Measurements from ENCODE around the gene CGB3.
A peak's percentile ranks its signal among the peaks of the same experiment; 100 is the strongest.
"Not testable (repeated sequence)": the region's sequence is repeated elsewhere in the genome, so short reads cannot be mapped to it uniquely, and the experiment has no call there.

The CGB3 gene

DNA sequence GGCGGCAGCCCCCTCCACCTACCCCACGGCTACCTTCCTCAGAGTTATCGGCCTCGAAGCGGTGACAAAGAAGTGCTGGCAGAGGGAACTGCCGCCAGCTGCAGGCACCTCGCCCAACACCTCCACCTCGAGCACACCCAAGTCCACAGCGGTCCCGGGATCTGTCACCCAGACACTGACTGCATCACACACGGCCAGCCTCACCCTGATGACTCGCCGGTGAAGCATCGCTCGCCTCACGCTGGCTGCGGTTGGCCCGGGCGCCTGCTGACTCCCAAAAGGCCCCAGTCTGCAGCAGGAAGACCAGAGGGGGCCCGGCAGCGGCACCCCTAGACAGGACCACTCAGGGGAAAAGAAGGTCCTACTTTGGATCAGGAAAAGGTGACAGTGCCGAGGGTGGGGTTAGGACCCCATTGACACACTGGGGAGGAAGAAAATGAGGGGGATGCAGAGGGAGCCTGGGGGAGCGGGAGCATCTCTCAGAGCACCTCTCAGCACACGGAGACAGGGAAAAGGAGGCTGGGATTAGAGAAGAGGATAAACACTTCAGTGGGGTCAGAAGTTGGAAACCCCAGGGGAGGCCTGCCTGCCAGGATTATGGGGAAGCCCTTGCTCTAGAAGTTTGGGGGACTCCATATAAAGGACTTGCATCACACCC lies 26.4 kb upstream of the CGB3 start:
- H3K9me3 ChIP-seq (ENCODE audit: control insufficient read depth, insufficient read depth, low read depth, low read length); CTCF ChIA-PET; H3K4me3 ChIP-seq (ENCODE audit: low read depth, low read length); H3K4me1 ChIP-seq (ENCODE audit: control insufficient read depth, insufficient read depth, low read length); POLR2A ChIA-PET; H3K27ac ChIP-seq (ENCODE audit: extremely low read depth, low read depth, low read length); H3K36me3 ChIP-seq (ENCODE audit: control insufficient read depth in 2 of 2, insufficient read depth in 1 of 2, low read length in 2 of 2): not testable (repeated sequence)
- TF ChIP-seq ZNF629 (tag by site-specific recombination; IDR thresholded peaks at IDR 0.05), result peak; percentile 39; the same call in 1 of the 2 replicates
- TF ChIP-seq ZBTB21 (tag by site-specific recombination; IDR thresholded peaks at IDR 0.05), result peak; percentile 48; the same call in 1 of the 2 replicates
- TF ChIP-seq GLIS2 (tag by site-specific recombination; IDR thresholded peaks at IDR 0.05), result 0 out of 2 replicates have a peak, but pooled peaks have one; percentile 20

DNA sequence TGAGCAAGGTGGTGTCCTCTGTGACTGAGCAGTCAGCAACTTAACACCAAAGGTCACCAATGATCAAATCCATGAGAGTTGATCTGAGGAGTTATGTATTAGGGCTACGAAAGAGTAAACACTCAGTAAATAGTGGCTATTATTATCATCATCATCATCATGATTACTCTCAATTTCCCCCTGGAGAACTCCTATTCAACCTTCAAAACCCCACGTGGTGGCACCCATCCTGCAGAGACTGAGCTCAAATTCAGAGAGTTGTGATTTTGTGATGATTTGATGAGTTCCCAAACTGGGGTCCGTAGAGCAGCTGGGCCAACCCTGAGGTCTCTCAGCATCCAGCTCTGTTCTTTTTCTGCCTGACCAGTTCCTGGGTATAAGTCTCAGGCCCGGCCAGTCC lies 25.7 kb upstream of the CGB3 start:
- H3K4me3 ChIP-seq (ENCODE audit: low read depth, low read length); H3K4me1 ChIP-seq (ENCODE audit: control insufficient read depth, insufficient read depth, low read length); H3K27ac ChIP-seq (ENCODE audit: extremely low read depth, low read depth, low read length); POLR2A ChIA-PET; H3K9me3 ChIP-seq (ENCODE audit: control insufficient read depth, insufficient read depth, low read depth, low read length); H3K36me3 ChIP-seq (ENCODE audit: control insufficient read depth in 2 of 2, insufficient read depth in 1 of 2, low read length in 2 of 2): not testable (repeated sequence)
- CTCF ChIA-PET, result interaction anchor here (0.6 kb wide), 1 partner anchor 56 kb away, joined by 3 read pairs; the partner anchor contains the start of gene RUVBL2
- peak; percentile 89 for TF ChIP-seq ZFP3 (tag by site-specific recombination; IDR thresholded peaks at IDR 0.05; ENCODE audit: low read depth)

DNA sequence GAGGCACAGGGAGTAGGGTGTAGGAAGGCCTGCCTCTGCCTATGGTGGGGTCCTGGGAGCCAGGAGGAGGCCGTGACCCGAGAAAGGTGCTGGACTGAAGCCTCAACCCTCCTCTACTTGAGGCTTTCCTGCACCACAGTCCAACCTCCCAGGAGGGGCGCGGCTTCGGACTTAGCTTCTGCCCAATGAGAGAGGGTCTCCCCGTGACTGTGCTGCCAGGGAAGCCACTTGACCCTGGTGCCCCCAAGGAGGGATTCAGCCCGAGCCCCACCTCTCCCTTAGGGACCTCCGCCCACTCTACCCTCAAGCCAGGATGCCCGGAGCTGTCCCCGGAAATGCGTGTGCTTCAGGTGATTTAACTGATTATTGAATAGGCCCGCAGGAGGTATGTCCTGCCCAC lies 24.9 kb upstream of the CGB3 start, which contains the start of gene CGB8:
TSS of gene CGB8 (minus strand) at position 101 of the 400 bp plus-strand sequence. CDS start 372 bp downstream, outside the sequence.
- H3K36me3 ChIP-seq (ENCODE audit: control insufficient read depth in 2 of 2, insufficient read depth in 1 of 2, low read length in 2 of 2); CTCF ChIA-PET; H3K9me3 ChIP-seq (ENCODE audit: control insufficient read depth, insufficient read depth, low read depth, low read length); H3K4me1 ChIP-seq (ENCODE audit: control insufficient read depth, insufficient read depth, low read length); H3K27ac ChIP-seq (ENCODE audit: extremely low read depth, low read depth, low read length); H3K4me3 ChIP-seq (ENCODE audit: low read depth, low read length): not testable (repeated sequence)
- POLR2A ChIA-PET, result interaction anchor here (0.6 kb wide), 1 partner anchor 48 kb away, joined by 4 read pairs; no protein-coding TSS in a partner anchor

- H3K9me3 ChIP-seq (ENCODE audit: control insufficient read depth, insufficient read depth, low read depth, low read length); CTCF ChIA-PET; POLR2A ChIA-PET; H3K27ac ChIP-seq (ENCODE audit: extremely low read depth, low read depth, low read length); H3K4me3 ChIP-seq (ENCODE audit: low read depth, low read length); H3K4me1 ChIP-seq (ENCODE audit: control insufficient read depth, insufficient read depth, low read length); H3K36me3 ChIP-seq (ENCODE audit: control insufficient read depth in 2 of 2, insufficient read depth in 1 of 2, low read length in 2 of 2): not testable (repeated sequence)
Observed at GRCh38 chr19:49043548-49043947, 19.4 kb upstream of the CGB3 start, which contains the start of gene CGB5. Gene CGB5, plus strand, starts transcription at chr19:49043848. Its CDS starts 362 bp downstream, at chr19:49044210.

GRCh38 chr19:49042666-49043065 lies 18.5 kb upstream of the CGB3 start:
- POLR2A ChIA-PET; H3K9me3 ChIP-seq (ENCODE audit: control insufficient read depth, insufficient read depth, low read depth, low read length); H3K27ac ChIP-seq (ENCODE audit: extremely low read depth, low read depth, low read length); H3K36me3 ChIP-seq (ENCODE audit: control insufficient read depth in 2 of 2, insufficient read depth in 1 of 2, low read length in 2 of 2); H3K4me1 ChIP-seq (ENCODE audit: control insufficient read depth, insufficient read depth, low read length); CTCF ChIA-PET; H3K4me3 ChIP-seq (ENCODE audit: low read depth, low read length): not testable (repeated sequence)
- TF ChIP-seq ZFP3 (tag by site-specific recombination; IDR thresholded peaks at IDR 0.05; ENCODE audit: low read depth), result peak; percentile 54; the same call in 1 of the 2 replicates

GRCh38 chr19:49042177-49042576 lies 18.0 kb upstream of the CGB3 start:
- H3K27ac ChIP-seq (ENCODE audit: extremely low read depth, low read depth, low read length), result no peak overlapping the region
- H3K4me1 ChIP-seq (ENCODE audit: control insufficient read depth, insufficient read depth, low read length), result no peaks in the 10 kb centered on the region
- no peaks in the 10 kb centered on the region for H3K9me3 ChIP-seq (ENCODE audit: control insufficient read depth, insufficient read depth, low read depth, low read length)
- TF ChIP-seq BCL11B (tag by site-specific recombination; IDR thresholded peaks at IDR 0.05; ENCODE audit: low read depth), result no peak
- TF ChIP-seq ZNF354C (tag by site-specific recombination; IDR thresholded peaks at IDR 0.05; ENCODE audit: borderline replicate concordance, low read depth), result no peak
- no peak for TF ChIP-seq ZNF169 (tag by site-specific recombination; IDR thresholded peaks at IDR 0.05)
- 0 out of 2 replicates have a peak, but pooled peaks have one; percentile 19 for TF ChIP-seq ZIC2 (tag by site-specific recombination; IDR thresholded peaks at IDR 0.05)
- no peak for TF ChIP-seq ZBTB21 (tag by site-specific recombination; IDR thresholded peaks at IDR 0.05)
- TF ChIP-seq ZNF510 (tag by site-specific recombination; IDR thresholded peaks at IDR 0.05; ENCODE audit: insufficient replicate concordance), result no peak
- TF ChIP-seq ZNF174 (tag by site-specific recombination; IDR thresholded peaks at IDR 0.05), result no peak
- peak; percentile 52 for TF ChIP-seq GLIS1 (tag by site-specific recombination; IDR thresholded peaks at IDR 0.05)
- H3K36me3 ChIP-seq (ENCODE audit: control insufficient read depth in 2 of 2, insufficient read depth in 1 of 2, low read length in 2 of 2), result no peaks in the 10 kb centered on the region
- ChIA-PET POLR2A (no interaction called here), CTCF (interaction anchor here (0.6 to 1.0 kb wide), 2 partner anchors 42 to 156 kb away, joined by 5 read pairs; no protein-coding TSS in a partner anchor)
- no peak overlapping the region for H3K4me3 ChIP-seq (ENCODE audit: low read depth, low read length)

GRCh38 chr19:49039736-49040135 lies 15.6 kb upstream of the CGB3 start:
- H3K27ac ChIP-seq (ENCODE audit: extremely low read depth, low read depth, low read length); H3K36me3 ChIP-seq (ENCODE audit: control insufficient read depth in 2 of 2, insufficient read depth in 1 of 2, low read length in 2 of 2); H3K4me3 ChIP-seq (ENCODE audit: low read depth, low read length); H3K9me3 ChIP-seq (ENCODE audit: control insufficient read depth, insufficient read depth, low read depth, low read length); H3K4me1 ChIP-seq (ENCODE audit: control insufficient read depth, insufficient read depth, low read length): not testable (repeated sequence)
- POLR2A ChIA-PET, result interaction anchor here (0.6 kb wide), 1 partner anchor 421 kb away, joined by 3 read pairs; the partner anchor contains the start of gene RPL18
- CTCF ChIA-PET, result interaction anchor here (0.7 to 0.9 kb wide), 2 partner anchors 40 to 46 kb away, joined by 3 to 6 read pairs; partner anchors contain the start of genes GYS1 and RUVBL2

All from HEK293 (cell line).